CD4-positive, alpha-beta T cell (primary cell): ENCODE results near the gene PDSS2. TPM values are rescaled to one million over a fixed set of nuclear protein-coding genes. Genes with fewer than 3 reads are reported as not detected.

Source experiments
- ATAC-seq: fragments of 200-7000 bp; cut with Tn5 transposase; one replicate; pipeline ENCODE4 v1.10.0; 2022; ENCODE audit warnings: mild to moderate bottlenecking; ENCODE audit not compliant: poor library complexity
- CTCF ChIA-PET: fragments of 350-600 bp; sonication (Branson Sonifier 250); formaldehyde crosslinking; loops from one replicate; lab custom pipeline; 2021; ENCODE audit warnings: antibody characterized with exemption, inconsistent platforms; lab: Charles Lee
- POLR2A ChIA-PET: fragments of 350-600 bp; sonication (Branson Sonifier 250); formaldehyde crosslinking; loops from one replicate; lab custom pipeline; 2021; ENCODE audit warnings: antibody characterized with exemption, inconsistent platforms; lab: Charles Lee
- DNase-seq, 14 experiments: peaks; one replicate each; pipeline ENCODE4 v3.0.0-alpha.2; 2013 to 2020; ENCODE audit warnings: mixed read lengths in 2 of 14
- H3K27ac ChIP-seq, 2 donors: one replicate each; pipeline versions ENCODE4 v1.5.1 to v1.7.0; 2013; ENCODE audit warnings: low read length in 2 of 2, low read depth in 1 of 2, mild to moderate bottlenecking in 1 of 2
- H3K27me3 ChIP-seq, 2 experiments: 1 replicate in 1 of 2; 2 replicates in 1 of 2; pipeline versions ENCODE4 v1.6.1 to v1.7.0; 2013; ENCODE audit warnings: low read length in 2 of 2, control low read depth in 1 of 2, mild to moderate bottlenecking in 1 of 2, moderate library complexity in 1 of 2; ENCODE audit not compliant: insufficient read depth in 2 of 2, control insufficient read depth in 1 of 2
- H3K36me3 ChIP-seq: one replicate; pipeline ENCODE4 v1.6.1; 2013; ENCODE audit warnings: low read length, control low read depth; ENCODE audit not compliant: insufficient read depth
- H3K4me1 ChIP-seq: one replicate; pipeline ENCODE4 v1.6.1; 2013; ENCODE audit warnings: low read length, control low read depth; ENCODE audit not compliant: insufficient read depth
- H3K4me3 ChIP-seq: one replicate; pipeline ENCODE4 v1.5.1; 2013; ENCODE audit warnings: mild to moderate bottlenecking, low read length, moderate library complexity
- H3K9me3 ChIP-seq, 2 experiments: 1 replicate in 1 of 2; 2 replicates in 1 of 2; pipeline versions ENCODE4 v1.6.1 to v1.7.0; 2013; ENCODE audit warnings: low read length in 2 of 2, mild to moderate bottlenecking in 2 of 2, control low read depth in 1 of 2, moderate library complexity in 1 of 2; ENCODE audit not compliant: control insufficient read depth in 1 of 2, insufficient read depth in 1 of 2
- H3K27ac Mint-ChIP-seq: one replicate; pipeline ENCODE4 v1.8.0; 2020; ENCODE audit warnings: mixed read lengths
- H3K27me3 Mint-ChIP-seq: one replicate; pipeline ENCODE4 v1.8.0; 2021; ENCODE audit warnings: mixed read lengths
- H3K36me3 Mint-ChIP-seq: one replicate; pipeline ENCODE4 v1.8.0; 2021; ENCODE audit warnings: low read depth, mixed read lengths
- H3K4me1 Mint-ChIP-seq: one replicate; pipeline ENCODE4 v1.8.0; 2021; ENCODE audit warnings: low read depth, mixed read lengths
- H3K4me3 Mint-ChIP-seq: one replicate; pipeline ENCODE4 v1.8.0; 2020; ENCODE audit warnings: mild to moderate bottlenecking, mixed read lengths
- H3K9me3 Mint-ChIP-seq: one replicate; pipeline ENCODE4 v1.8.0; 2020; ENCODE audit warnings: mixed read lengths
- CTCF ChIP-seq: fragments of 200-600 bp; IDR thresholded peaks from one replicate; pipeline ENCODE4 v1.8.0; 2022; ENCODE audit warnings: antibody characterized with exemption, mild to moderate bottlenecking
- intact Hi-C, 2 experiments: fragments of 100-400 bp; cut with DNase I in 1 of 2; cut with micrococcal nuclease in 1 of 2; formaldehyde crosslinking; loops; one replicate each; pipeline versions ENCODE4 v1.15.1 to v1.9.0; 2023 to 2025; cut with DNase I, micrococcal nuclease
- total RNA-seq, 174 experiments: library from RNA in 2 of 174; stranded (reverse) in 2 of 174; gene quantifications; one replicate each; pipeline ENCODE4 v1.2.3 and lab custom pipeline; 2021 to 2026

PDSS2 gene
- total RNA-seq, 2 experiments from 2014 or later: 5.8 to 6.6 TPM

- Mint-ChIP-seq H3K9me3 (no peaks in the 10 kb centered on the region), H3K27me3 (peaks cover 27% of the 10 kb centered on the region), H3K4me1 (no peaks in the 10 kb centered on the region), H3K4me3 (no peak overlapping the region), H3K27ac (no peak overlapping the region), H3K36me3 (no peaks in the 10 kb centered on the region)
- H3K27me3 ChIP-seq: peaks cover 3 to 8% of the 10 kb centered on the region in 2 experiments
- no peak overlapping the region for H3K4me3 ChIP-seq
- H3K9me3 ChIP-seq: no peaks in the 10 kb centered on the region
- no peak for TF ChIP-seq CTCF
- DNase-seq (no peak), ATAC-seq (no peak)
- no peak overlapping the region for H3K27ac ChIP-seq
- H3K36me3 ChIP-seq: no peaks in the 10 kb centered on the region
- no peaks in the 10 kb centered on the region for H3K4me1 ChIP-seq
- POLR2A ChIA-PET: interaction anchor here (1.1 kb wide), 1 partner anchor 11 kb away, joined by 3 read pairs; the partner anchor contains the start of gene PDSS2
- intact Hi-C loops: no loop called here
- CTCF ChIA-PET: no interaction called here
Measured at GRCh38 chr6:107470364-107470763, 11.0 kb upstream of the PDSS2 start.

GRCh38 chr6:107466062-107466461, 6.7 kb upstream of the PDSS2 start:
- POLR2A ChIA-PET: no interaction called here
- no peaks in the 10 kb centered on the region for H3K36me3 Mint-ChIP-seq
- no peak overlapping the region for H3K4me3 Mint-ChIP-seq
- no peaks in the 10 kb centered on the region for H3K4me1 Mint-ChIP-seq
- peaks cover 7% of the 10 kb centered on the region for H3K27me3 Mint-ChIP-seq
- H3K27ac ChIP-seq: no peak overlapping the region
- CTCF ChIA-PET: no interaction called here
- no peak overlapping the region for H3K27ac Mint-ChIP-seq
- H3K4me3 ChIP-seq: no peak overlapping the region
- DNase-seq (no peak), ATAC-seq (no peak)
- intact Hi-C loops: loop anchor here in 1 of 2 experiments (10.0 kb wide), 2 partner anchors 499 to 1919 kb away; partner anchors contain the start of gene CD164
- no peak for TF ChIP-seq CTCF
- H3K9me3 ChIP-seq: no peaks in the 10 kb centered on the region
- H3K27me3 ChIP-seq: peaks cover 3 to 8% of the 10 kb centered on the region in 2 experiments
- H3K9me3 Mint-ChIP-seq: no peaks in the 10 kb centered on the region
- no peaks in the 10 kb centered on the region for H3K4me1 ChIP-seq
- H3K36me3 ChIP-seq: no peaks in the 10 kb centered on the region

- Mint-ChIP-seq H3K27ac (peak overlapping the region; percentile 97), H3K4me3 (peak overlapping the region; percentile 94), H3K9me3 (no peaks in the 10 kb centered on the region), H3K4me1 (peaks cover 20% of the 10 kb centered on the region), H3K27me3 (no peaks in the 10 kb centered on the region), H3K36me3 (peaks cover 18% of the 10 kb centered on the region)
- intact Hi-C loops: loop anchor here in 1 of 2 experiments (5.0 to 10.0 kb wide), 3 partner anchors 505 to 1925 kb away; partner anchors contain the start of genes ATG5 and CD164
- H3K36me3 ChIP-seq: no peaks in the 10 kb centered on the region
- H3K27ac ChIP-seq: peak overlapping the region; percentile 71 to 79
- no peaks in the 10 kb centered on the region for H3K9me3 ChIP-seq
- ATAC-seq (no peak), DNase-seq (no peak)
- H3K27me3 ChIP-seq: no peaks in the 10 kb centered on the region
- H3K4me3 ChIP-seq: peak overlapping the region; percentile 91
- CTCF ChIA-PET: interaction anchor here (0.6 to 1.9 kb wide), 4 partner anchors 29 to 838 kb away, joined by 3 to 9 read pairs (median 3); partner anchors contain the start of gene MTRES1
- TF ChIP-seq CTCF: no peak
- POLR2A ChIA-PET: interaction anchor here (0.9 to 1.6 kb wide), 12 partner anchors 9 to 1923 kb away, joined by 3 to 9 read pairs (median 5); partner anchors contain the start of genes BEND3, SEC63, SNX3 and SOBP
- H3K4me1 ChIP-seq: peaks cover 16% of the 10 kb centered on the region
Measured at GRCh38 chr6:107460083-107460631, 793 bp upstream of the PDSS2 start.
